ENCODE measurements around the gene CYP26B1. TPM values are rescaled to one million over a fixed set of nuclear protein-coding genes. Genes with fewer than 3 reads are reported as not detected.

Gene CYP26B1
- total and polyA plus RNA-seq, 2 donors from 2014 or later = 2.5 to 3.1 TPM

GRCh38 chr2:72132981-72133720, 14.5 kb downstream of the CYP26B1 start:
- Histone ChIP-seq H3K4me3 (ENCODE audit: low read length in 3 of 3) (no peak overlapping the region), H3K36me3 (ENCODE audit: control insufficient read depth in 2 of 3, insufficient read depth in 3 of 3, low read length in 3 of 3) (no peaks in the 10 kb centered on the region), H3K4me1 (ENCODE audit: control insufficient read depth in 2 of 3, insufficient read depth in 2 of 3, low read depth in 1 of 3, low read length in 3 of 3) (no peaks in the 10 kb centered on the region), H3K9me3 (ENCODE audit: control insufficient read depth in 2 of 3, insufficient read depth in 1 of 3, low read length in 3 of 3) (no peaks in the 10 kb centered on the region), H3K9ac (ENCODE audit: low read length in 3 of 3) (no peak overlapping the region), H3K27me3 (ENCODE audit: control insufficient read depth, insufficient read depth, low read length) (no peaks in the 10 kb centered on the region), H3K27ac (ENCODE audit: low read depth in 2 of 2, low read length in 2 of 2) (no peak overlapping the region)
- DNase-seq (peak in 1 of 5 donors; percentile 61), FAIRE-seq (no peak)
- intact Hi-C loops (cut with DNase I) = no loop called here
- no peak for TF ChIP-seq CTCF (IDR thresholded peaks at IDR 0.05; ENCODE audit: borderline replicate concordance, extremely low read depth, insufficient read depth)

GRCh38 chr2:72131916-72132841, 15.5 kb downstream of the CYP26B1 start:
- Histone ChIP-seq H3K27ac (ENCODE audit: low read depth in 2 of 2, low read length in 2 of 2) (no peak overlapping the region), H3K9ac (ENCODE audit: low read length in 3 of 3) (no peak overlapping the region), H3K36me3 (ENCODE audit: control insufficient read depth in 2 of 3, insufficient read depth in 3 of 3, low read length in 3 of 3) (no peaks in the 10 kb centered on the region), H3K4me3 (ENCODE audit: low read length in 3 of 3) (no peak overlapping the region), H3K9me3 (ENCODE audit: control insufficient read depth in 2 of 3, insufficient read depth in 1 of 3, low read length in 3 of 3) (no peaks in the 10 kb centered on the region), H3K27me3 (ENCODE audit: control insufficient read depth, insufficient read depth, low read length) (no peaks in the 10 kb centered on the region), H3K4me1 (ENCODE audit: control insufficient read depth in 2 of 3, insufficient read depth in 2 of 3, low read depth in 1 of 3, low read length in 3 of 3) (no peaks in the 10 kb centered on the region)
- intact Hi-C loops (cut with DNase I) = no loop called here
- no peak for FAIRE-seq
- peak in 2 of 5 donors; percentile 25 to 70 for DNase-seq
- TF ChIP-seq CTCF (IDR thresholded peaks at IDR 0.05; ENCODE audit: borderline replicate concordance, extremely low read depth, insufficient read depth) = no peak

GRCh38 chr2:72131371-72131891, 16.2 kb downstream of the CYP26B1 start:
- no peak for TF ChIP-seq CTCF (IDR thresholded peaks at IDR 0.05; ENCODE audit: borderline replicate concordance, extremely low read depth, insufficient read depth)
- Histone ChIP-seq H3K27ac (ENCODE audit: low read depth in 2 of 2, low read length in 2 of 2) (no peak overlapping the region), H3K9ac (ENCODE audit: low read length in 3 of 3) (no peak overlapping the region), H3K27me3 (ENCODE audit: control insufficient read depth, insufficient read depth, low read length) (no peaks in the 10 kb centered on the region), H3K4me1 (ENCODE audit: control insufficient read depth in 2 of 3, insufficient read depth in 2 of 3, low read depth in 1 of 3, low read length in 3 of 3) (no peaks in the 10 kb centered on the region), H3K36me3 (ENCODE audit: control insufficient read depth in 2 of 3, insufficient read depth in 3 of 3, low read length in 3 of 3) (no peaks in the 10 kb centered on the region), H3K9me3 (ENCODE audit: control insufficient read depth in 2 of 3, insufficient read depth in 1 of 3, low read length in 3 of 3) (no peaks in the 10 kb centered on the region), H3K4me3 (ENCODE audit: low read length in 3 of 3) (no peak overlapping the region)
- FAIRE-seq (no peak), DNase-seq (peak in 2 of 5 donors; percentile 29 to 60)
- intact Hi-C loops (cut with DNase I) = no loop called here

Data from kidney (tissue), 14 donors.